B cell (primary cell): ENCODE data around the gene WDR1.

Experiments used
- CTCF ChIP-seq: fragments of 200-600 bp; IDR thresholded peaks from one replicate; pipeline ENCODE4 v1.8.0; 2022; ENCODE audit warnings: antibody characterized with exemption, mild to moderate bottlenecking
- EZH2 ChIP-seq: IDR thresholded peaks from 2 replicates; pipeline ENCODE4 v1.6.1; 2012; ENCODE audit warnings: borderline replicate concordance, low read depth, mild to moderate bottlenecking, moderate library complexity, low read length; ENCODE audit not compliant: insufficient read depth, poor library complexity, severe bottlenecking

- TF ChIP-seq CTCF, result no peak
- TF ChIP-seq EZH2, result no peak
These were observed 14.7 kb downstream of the WDR1 start for GRCh38 chr4:10101671-10102473.
